HG02943 (cell line): ENCODE results near the gene GYG1.

Source experiments
- ATAC-seq: cut with Tn5 transposase; IDR thresholded peaks from one replicate; pipeline ENCODE4 v1.9.1; 2021; ENCODE audit warnings: mild to moderate bottlenecking, low read depth, moderate library complexity; ENCODE audit not compliant: unreplicated experiment

GYG1 gene

DNA sequence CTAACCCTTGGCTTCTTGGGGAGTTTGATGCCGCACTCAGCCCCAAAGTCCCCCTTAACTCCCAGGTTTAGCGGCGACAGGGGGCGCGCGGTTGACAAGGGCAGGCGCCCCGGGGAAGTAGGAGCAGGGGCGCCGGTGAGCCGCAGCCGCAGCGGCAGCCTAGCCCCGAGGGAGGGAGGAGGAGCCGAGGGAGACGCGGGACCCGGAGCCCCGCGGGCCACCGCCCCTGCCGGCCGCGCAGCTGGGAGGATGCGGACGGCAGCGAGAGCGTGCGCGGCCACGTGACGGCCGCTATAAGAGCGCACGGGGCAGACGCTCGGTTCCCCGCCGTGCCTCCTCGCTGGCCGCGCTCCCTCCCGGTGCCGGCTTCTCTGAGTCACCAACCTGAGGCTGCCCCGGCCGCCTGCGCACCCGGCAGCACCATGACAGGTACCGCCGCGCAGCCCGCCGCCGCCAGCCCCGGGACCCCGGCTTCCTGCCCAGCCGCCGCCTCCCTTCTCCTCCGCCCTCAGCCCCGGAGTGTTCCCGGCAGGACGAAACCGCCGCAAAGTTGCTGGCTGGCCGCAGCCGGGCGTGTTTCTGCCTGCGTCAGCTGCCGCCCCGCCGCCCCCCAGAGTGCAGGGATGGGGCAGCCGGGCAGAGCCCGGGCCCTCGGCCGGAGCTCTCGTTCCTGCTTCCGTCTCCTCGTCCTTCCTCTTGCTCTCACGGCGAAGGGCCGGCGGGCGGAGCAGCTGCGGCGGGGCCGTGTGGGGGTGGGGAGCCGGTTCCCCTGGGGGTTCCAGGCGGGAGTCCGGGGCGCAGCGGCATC lies at the start of gene GYG1:
GYG1 (plus strand) TSS at position 322 of the 808 bp plus-strand sequence; CDS start at position 423, 101 bp downstream.
- peak; percentile 70 for ATAC-seq

DNA sequence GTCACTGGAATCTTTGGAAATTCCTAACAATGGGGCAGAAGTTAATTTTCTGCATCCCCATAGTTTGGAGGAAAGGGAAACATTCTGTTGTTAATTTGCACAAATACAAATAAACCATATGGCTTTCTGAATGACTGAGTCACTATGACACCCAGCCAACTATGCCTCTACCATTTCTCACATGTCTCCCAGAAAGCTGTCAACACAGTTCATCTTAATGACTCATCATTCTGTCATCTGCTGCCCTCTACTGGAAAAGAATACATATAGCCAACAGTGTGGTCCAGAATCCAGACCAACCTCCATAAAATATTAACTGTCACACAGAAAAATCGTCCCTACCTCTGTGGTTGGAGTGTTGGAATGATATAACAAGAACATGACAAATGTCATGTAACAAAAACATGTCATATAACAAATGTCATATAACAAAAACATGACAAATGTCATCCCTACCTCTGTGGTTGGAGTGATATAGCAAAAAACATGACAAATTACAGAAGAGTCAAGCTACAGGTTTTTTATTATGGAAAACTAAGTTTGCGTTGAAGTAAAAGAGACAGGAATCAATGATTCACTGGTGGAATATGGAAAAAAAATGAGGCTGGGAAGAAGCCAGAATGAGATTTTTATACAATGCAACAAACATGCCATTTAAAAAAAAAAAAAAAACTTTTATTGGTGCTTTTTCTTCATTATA lies 47.7 kb upstream of the GYG1 start:
- peak; percentile 96 for ATAC-seq

DNA sequence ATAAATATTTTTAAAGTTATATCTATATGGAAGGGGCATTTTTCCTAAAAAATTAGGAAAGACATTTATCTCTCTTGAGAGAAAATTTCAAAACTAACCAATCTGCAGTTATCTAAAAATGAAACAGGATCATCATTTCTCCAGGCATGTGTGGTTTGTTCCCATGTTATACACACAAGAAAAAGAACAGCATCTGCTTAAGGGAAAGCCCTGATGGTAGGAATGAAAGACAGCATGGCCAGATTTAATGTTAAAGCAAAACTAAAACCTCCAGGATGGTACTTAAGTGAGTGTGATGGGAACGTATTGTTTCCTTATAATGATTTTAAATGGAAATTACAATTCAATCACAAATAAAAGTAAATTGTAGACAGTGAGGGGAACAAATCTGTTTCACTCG lies 46.2 kb upstream of the GYG1 start:
- no peak for ATAC-seq

DNA sequence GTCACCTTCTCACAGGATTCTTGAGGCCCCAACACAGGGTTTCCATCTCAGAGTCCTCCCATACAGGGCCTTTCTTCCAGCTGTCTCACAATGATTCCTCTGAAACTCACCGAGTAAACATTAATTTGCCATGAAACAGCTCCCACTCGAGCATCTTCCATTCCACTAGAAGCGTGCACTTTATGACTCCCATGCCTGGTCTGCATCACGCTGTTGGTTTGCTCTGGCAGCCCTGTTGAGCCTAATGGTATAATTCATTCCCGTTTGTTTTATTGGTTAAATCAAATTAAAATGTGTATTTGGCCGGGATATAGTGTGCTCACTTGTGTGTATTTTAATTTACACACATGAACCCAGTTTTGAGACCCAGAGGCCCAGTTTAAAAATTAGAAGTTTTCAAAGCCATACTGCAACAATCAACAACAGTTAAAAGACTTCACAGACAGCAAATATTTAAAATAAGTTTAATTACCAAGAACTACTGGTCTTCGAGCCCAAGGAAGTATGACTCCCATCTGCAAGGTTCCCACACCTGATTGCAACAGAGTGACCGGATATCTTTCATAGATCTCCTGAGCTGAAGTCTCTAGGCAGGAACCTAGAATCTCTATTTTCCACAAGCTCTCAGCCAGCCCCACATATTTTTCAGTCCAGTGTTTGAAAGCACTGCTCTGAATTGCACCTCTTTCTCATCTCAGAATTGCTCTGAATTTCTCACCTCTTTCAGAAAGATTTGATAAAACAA lies 42.3 kb upstream of the GYG1 start:
- no peak for ATAC-seq

DNA sequence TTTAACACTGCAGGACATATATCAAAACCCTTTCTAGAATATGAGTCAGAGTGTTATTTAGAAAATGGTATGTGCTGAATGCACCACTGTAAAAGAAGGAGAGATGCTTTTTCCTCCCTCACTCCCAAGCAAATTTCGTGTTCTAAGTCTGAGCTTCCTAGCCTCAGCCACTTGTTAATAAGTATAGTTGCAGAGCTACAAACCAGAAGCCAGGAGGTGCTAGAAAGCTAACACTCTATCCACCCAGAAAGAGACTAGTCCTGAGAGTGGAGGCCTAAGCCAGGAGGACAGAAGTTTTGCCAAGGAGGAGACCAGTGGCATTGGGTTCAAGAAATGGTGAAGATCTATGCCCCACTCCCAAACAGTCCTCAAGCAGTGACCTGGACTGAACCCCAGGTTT lies 40.5 kb upstream of the GYG1 start:
- no peak for ATAC-seq

DNA sequence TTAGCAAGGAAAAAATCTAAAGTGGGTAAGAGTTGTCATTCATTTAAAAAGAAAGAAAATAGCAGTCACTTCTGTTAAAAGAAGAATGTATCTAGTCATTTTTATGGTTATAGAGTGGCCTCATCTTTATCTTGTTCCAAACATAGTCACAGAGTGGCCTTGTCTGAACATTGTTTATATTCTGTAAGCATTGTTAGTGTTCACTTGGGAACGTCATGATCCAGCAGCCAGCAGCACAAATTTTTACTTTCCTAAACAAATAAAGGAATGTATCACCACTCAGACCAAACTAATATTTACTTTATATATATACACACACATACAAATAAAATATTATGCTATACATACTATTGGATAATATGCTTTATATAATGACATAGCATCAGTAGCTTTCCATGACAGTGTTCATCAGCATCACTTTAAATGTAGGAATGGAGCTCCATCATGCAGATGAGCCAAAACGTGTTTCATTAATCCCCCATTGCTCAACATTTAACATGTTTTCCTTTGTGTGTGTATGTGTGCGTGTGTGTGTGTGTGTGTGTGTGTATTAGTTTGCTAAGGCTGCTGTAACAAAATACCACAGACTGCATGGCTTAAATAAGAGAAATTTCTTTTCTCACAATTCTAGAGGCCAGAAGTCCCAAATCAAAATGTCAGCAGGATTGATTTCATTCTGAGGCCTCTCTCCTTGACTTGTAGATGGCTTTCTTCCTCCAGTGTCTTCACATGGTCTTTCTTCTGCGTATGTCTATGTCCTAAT lies 39.6 kb upstream of the GYG1 start:
- ATAC-seq, result no peak

DNA sequence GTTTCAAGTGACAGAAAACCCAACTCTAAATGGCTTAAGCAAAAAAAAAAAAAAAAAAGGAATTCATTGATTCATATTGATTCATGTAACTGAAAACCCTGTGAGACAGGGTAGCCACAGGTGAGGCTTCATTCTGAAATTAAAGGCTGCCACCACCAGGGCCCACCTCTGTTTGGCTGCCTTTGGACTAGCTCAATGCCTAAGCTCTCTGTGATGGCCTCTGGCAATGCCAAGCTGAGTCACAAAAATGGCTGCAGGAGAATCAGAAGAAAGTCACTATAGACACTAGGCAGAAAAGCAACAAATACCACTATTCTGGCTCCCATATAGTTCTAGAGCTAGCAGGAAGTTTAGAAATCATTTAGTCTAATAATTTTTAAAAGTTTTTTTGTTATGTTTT lies 38.2 kb upstream of the GYG1 start:
- ATAC-seq, result no peak

DNA sequence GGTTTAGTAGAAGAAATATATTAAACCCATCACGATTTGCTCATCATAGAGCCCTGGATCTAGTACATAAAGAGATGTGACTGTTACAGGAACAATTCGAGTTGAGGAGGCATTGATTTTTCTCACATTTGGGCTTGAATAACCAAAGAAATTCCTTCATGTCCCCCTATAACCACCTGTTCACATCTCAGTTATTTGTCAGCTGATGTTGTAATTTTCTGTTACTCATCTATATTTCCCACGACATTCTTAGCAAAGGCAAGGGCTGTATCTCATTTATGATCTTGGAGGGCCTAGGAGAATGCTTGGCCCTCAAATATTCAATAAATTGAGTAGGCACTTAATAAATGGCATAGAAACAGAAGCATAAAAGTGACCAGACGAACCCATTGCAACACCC lies 36.4 kb upstream of the GYG1 start:
- no peak for ATAC-seq

DNA sequence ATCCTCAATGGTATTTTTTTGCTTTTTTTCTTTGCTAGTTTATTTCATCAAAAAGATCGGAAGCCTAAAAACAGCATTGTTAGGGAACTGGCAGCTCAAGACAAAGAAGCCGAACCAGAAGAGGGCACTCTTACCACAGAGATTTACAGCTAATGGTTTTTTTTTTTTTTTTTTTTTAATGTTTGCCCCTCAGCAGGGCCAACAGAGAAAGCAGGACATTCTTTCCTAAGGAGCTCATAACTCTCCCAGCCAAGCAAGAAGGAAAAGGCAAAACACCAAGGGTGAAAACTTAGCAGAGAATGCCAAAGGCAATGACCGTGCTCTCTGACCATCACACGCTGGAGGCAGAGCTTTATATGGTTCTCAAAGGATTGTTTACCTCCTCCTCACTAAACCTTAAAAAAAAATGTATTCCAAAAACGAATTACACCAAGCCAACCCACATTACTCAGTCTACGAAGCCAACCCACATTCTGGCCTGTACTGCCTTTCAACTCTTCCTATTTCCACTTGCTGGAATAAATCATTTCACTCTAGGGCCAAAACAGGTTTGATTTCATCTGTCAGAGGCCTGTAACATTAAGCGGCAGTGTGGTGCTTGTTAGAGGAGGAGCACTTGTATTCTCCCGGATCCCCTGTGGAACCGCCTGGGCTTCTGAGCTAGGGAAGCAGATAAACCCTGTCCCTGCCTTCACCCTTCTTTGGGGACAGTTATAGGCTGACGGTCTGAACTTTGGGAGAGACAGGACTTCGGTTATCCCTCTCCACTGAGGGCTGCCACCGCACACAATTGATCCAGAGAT lies 35.6 kb upstream of the GYG1 start:
- ATAC-seq, result no peak

DNA sequence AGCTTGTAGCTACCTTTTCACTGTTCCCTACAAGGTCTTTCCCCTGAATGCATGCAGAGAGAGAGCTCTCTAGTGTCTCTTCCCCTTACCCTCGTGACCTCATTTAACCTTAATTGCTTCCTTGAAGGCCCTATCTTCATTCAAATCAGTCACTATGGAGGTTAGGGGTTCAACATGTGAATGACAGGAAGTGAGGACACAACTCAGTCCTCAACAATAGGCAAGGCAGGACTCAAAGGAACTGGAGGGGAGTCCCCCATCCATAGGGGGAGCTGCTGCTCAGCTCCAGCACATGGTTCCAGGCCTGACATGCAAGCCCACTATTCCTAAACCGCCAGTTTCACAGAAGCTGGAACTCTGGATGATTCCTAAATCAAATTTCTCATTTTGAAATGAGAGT lies 33.8 kb upstream of the GYG1 start:
- peak; percentile 55 for ATAC-seq

DNA sequence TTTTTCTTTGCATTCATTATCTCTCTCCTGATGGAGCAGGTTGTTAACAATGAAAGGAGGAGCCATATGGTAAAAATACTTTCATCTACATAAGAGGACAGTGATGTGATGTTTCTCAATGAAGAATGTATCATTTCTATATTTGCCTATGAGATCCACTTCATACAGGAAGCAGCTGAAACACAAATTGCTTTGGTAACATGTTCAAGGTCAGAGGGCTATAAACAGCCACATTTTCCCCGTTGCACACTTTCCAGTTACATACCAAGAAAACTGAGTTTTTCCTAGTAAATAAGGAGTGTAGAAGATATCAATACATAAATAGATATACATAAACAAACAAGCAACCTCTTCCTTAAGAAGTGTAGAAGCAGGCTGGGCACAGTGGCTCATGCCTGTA lies 32.6 kb upstream of the GYG1 start:
- ATAC-seq, result no peak

DNA sequence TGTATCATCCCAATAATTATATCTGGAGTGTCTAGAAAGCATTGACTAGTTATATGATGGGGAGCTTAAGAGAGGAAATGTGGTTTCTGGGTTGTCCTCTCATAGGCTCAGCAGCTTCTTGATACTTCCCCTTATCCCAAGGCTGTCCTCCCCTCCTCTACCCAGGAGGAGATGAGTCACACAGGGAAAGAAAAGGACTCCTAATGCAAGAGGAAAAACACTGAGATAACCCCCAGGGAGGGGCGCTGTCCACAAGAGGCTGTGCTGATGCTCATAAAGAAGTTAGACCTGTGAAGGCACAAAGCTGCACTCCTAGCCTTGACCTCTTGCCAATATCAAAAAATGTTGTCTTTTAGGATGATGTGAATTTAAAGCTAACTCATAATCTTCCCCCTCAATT lies 28.8 kb upstream of the GYG1 start:
- no peak for ATAC-seq

DNA sequence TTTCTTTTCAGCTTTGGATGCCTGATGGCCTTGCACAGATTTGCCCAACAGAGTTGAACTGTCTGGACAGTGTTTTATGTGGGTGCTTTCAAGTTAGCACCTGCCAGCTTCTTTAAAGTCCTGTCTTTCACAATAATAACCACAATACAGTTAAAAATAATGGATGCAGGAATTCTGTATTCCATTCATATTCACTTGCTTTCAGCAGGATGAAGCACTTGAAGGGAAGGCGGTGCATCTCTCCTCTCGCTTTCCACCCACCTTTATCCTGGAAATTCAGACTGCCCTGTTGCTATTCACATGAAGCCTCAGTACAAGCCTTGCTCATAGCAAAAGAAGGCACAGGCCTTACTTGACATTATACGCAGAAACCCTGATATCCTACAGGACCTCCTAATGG lies 26.5 kb upstream of the GYG1 start:
- ATAC-seq, result no peak

DNA sequence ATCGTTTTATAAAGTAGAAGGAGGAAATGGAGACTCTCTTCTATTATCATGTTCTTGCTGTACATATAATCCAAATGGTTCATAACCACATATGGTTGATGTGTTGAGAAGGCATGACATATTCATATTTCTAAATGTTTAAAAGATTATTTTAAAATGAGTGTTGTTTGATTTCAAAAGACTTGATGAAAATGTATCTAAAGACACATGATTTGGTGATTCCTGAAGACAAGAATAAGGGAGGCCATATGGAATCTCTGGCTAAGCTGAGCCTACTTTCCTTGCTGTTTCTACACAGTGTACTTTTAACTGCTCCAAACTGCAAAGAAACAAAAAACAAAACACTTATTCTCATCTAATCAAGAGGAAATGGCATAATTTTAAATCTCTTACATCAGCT lies 23.0 kb upstream of the GYG1 start:
- ATAC-seq, result no peak

DNA sequence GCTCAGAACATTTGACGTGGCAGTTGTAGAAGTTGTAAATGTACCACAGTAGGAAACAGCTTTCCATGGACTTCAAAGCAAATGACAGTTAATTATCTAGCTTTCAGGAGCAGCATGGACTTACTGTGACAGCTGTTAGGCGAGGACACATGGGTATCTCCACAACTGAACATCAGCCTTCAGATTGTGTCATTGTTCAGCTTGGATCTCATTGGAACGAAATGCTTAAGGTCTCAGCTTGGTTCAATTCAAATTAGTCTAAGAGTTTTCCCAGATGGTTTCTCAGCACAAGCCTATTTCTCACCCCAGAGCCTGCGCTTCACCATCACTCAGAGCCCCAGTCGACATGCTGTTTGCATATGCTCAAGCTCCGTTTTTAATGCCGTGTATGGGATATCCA lies 21.1 kb upstream of the GYG1 start:
- no peak for ATAC-seq

DNA sequence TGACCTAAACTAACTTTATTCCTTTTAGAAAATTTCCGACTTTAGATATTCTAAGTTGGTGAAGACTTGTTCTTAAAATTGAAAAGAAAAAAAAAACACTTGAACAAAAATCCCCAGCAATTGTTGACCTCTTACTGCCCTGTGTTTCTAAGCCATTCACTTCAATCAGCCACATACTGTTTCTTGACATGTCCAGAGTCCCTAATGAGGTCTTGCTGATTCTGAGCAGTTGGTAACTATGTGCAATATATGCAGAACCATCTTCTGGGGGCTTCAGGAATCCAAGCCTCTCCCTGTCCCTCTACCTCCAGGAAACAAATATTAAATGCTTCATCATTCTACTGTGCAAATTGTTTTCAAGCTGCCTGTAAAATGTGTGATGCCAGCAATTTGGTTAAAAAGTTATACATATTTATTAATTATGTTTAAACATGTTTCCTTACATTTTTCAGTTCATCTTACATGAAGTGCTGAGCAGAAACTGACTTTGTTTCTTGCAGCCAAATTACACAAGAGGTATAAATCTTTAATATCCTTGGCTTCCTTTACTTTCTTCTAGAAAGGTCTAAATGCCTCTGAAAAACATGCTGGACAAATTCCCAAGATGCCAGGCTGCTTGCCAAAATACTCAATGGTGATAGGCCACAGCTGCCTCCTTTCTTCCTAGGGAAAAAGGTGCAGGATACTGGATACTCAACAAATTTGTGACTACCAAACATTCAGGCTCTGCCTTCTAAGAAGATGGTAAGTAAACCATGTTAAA lies 19.8 kb upstream of the GYG1 start:
- no peak for ATAC-seq

DNA sequence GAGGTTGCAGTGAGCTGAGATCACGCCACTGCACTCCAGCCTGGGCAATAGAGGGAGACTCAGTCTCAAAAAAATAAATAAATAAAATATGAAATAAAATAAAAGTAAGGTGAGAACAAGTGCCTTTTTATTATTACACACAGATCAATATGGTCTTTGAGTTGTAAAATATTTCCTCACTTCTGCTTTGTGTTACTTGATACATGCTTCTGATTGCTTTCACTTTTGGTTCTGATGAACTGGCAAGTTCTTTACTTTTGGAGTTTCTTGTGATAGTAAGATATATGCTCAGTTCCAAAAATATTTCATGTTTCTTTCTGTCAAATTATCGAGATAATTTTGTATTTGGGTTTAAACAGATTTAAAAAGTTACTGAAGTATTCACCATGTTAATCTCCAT lies 16.6 kb upstream of the GYG1 start:
- no peak for ATAC-seq

DNA sequence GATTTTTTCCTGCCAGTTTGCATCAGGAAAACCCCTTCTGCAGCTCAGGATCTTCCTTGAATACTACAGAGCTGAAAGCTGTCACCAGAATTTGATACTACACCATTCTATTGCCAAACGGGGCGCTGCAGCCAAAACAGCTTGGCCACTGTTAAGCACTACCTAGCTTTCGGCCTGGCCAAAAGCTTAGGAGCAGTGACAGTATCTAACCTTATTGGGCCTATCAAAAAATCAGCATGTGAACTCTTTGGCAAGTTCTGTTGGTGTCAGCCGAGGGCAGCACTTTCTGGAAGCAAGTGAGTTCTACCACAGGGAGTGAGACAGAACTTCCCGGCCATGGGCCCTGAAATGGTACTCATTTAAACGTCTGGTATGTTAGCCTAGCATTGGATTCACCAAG lies 16.1 kb upstream of the GYG1 start:
- ATAC-seq, result no peak

DNA sequence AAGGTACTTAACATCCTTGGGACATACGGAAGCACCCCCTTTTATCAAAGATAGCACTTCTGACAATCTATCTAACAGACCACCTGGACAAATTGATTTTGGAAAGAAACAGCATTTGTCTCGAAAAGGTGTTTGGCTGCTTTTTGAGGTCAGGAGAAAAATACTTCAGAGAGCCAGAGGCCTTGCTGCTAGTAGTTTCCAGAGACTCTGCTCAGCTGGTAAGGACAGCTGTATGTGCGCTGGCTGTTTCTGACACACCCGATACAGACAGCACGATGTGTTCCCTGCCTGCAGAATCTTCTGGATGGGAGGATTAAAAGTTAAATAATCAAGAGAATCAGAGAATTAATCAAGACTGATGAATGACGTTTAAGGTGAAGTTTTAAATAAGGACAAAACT lies 15.6 kb upstream of the GYG1 start:
- ATAC-seq, result no peak
